ENCODE results near the gene PDE6A.

Gene PDE6A

DNA sequence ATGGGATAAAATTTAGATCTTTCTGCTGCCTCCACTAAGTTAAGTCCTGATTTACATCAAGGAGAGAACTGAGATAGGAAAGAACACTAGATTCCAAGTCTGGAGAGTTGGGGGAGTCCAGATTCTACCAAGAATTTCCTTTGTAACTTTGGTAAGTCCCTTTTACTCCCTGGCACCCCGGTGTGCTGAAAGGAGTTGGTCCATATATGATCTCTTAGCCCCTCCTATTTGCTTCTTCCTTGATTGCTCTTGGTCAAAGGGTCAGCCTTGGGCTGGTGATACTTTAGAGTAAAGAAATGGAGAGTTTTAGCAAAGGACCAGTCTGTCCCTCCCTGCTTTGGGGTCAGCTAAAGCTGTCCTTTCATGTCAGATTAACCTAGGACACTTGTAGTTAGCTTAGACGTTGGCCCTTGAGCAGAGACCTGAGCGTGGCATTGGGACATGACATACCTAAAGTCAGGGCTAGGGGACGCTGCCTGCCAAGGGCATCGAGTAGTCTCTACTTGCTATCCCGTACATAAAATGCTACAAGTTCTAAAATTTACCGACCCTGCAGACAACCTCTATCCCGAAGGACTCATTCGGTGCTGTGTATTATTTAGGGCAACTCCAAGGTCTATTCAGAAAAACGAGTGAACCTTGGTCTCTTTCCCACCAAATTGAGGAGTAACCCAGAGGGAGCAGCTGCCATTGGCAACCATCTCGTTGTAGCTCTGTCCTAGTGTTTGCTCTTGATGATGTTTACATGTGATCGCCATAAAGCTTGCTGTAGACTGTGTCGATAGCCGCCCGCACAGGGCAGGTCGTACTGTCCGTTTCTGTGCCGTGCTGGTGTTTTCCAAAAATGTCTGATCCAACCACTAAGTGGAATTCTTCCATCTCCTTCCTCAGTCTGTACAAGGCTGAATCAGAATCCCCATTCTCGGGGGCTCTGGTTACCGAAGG is 94.4 kb downstream of the PDE6A start:
- H3K4me3 ChIP-seq (ENCODE audit: low read length), result no peak overlapping the region
- DNase-seq (ENCODE audit: low read depth), result no peak
- TF ChIP-seq, protein P1, sequence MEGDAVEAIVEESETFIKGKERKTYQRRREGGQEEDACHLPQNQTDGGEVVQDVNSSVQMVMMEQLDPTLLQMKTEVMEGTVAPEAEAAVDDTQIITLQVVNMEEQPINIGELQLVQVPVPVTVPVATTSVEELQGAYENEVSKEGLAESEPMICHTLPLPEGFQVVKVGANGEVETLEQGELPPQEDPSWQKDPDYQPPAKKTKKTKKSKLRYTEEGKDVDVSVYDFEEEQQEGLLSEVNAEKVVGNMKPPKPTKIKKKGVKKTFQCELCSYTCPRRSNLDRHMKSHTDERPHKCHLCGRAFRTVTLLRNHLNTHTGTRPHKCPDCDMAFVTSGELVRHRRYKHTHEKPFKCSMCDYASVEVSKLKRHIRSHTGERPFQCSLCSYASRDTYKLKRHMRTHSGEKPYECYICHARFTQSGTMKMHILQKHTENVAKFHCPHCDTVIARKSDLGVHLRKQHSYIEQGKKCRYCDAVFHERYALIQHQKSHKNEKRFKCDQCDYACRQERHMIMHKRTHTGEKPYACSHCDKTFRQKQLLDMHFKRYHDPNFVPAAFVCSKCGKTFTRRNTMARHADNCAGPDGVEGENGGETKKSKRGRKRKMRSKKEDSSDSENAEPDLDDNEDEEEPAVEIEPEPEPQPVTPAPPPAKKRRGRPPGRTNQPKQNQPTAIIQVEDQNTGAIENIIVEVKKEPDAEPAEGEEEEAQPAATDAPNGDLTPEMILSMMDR (IDR thresholded peaks at IDR 0.05; ENCODE audit: insufficient read depth, low read depth, low read length, missing control alignments), result no peak

DNA sequence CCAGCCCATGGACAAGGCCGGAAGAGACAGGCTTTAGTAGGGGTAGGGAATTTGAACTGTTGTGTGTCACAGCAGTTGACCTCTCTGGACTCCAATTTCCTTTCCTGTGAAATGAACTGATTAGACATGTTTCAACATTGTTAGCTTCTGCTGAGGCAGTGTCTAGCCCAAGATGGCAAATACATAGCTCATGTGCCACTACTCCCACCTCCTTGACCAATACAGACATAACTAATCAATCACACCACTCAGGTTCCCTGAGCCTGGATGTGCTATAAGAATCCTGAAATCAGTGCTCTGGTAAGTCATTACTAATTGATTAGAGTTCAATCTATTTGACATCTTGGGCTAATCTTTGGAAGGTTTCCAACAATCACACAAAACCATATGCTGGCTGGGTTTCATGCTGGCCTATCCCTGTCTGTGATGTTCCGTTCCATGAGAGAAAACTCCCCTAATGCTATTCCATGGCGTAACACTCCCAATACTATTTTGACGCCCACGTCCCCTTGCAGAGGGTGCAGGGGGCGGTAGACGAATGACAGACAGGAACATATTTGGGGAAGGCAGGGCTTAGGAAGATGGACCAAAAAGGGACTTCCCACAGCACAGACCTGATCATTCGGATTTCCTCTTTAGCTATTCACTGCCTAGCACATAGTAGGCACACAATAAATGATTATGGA is 95.2 kb downstream of the PDE6A start:
- DNase-seq (ENCODE audit: low read depth), result no peak
- TF ChIP-seq, protein P1 (IDR thresholded peaks at IDR 0.05; ENCODE audit: insufficient read depth, low read depth, low read length, missing control alignments), result no peak
- H3K4me3 ChIP-seq (ENCODE audit: low read length), result no peak overlapping the region

DNA sequence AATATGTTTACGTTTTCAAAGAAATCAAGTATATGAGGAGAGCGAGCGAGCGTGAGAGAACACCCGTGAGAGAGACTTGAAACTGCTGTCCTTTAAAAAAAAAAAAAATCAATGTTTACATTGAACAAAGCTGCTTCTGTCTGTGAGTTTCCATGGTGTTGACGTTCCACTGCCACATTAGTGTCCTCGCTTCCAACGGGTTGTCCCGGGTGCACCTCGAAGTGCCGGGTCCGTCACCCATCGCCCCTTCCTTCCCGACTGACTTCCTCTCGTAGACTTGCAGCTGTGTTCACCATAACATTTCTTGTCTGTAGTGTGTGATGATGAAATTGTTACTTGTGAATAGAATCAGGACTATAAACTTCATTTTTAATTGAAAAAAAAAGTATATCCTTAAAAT is 97.0 kb downstream of the PDE6A start:
- TF ChIP-seq, protein P1 (IDR thresholded peaks at IDR 0.05; ENCODE audit: insufficient read depth, low read depth, low read length, missing control alignments), result no peak
- no peak overlapping the region for H3K4me3 ChIP-seq (ENCODE audit: low read length)
- no peak for DNase-seq (ENCODE audit: low read depth)

DNA sequence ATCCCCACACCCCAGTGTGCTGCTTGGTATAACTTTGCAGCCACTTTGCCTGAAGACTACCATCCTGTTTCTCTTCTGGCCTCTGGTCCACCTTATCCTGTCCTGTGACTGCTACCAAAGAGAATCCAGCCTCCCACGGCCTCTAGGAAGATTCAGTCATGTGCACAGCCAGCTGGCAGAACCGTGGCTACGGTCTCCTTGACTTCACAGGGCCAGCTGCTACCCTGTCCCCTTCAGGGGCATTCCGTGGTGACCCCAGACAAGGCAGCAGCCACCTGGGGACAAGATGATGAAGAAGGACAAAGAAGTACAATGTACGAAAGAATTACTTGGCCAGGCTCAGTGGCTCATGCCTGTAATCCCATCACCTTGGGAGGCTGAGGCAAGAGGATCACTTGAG is 98.6 kb downstream of the PDE6A start:
- TF ChIP-seq, protein P1 (IDR thresholded peaks at IDR 0.05; ENCODE audit: insufficient read depth, low read depth, low read length, missing control alignments), result no peak
- H3K4me3 ChIP-seq (ENCODE audit: low read length), result no peak overlapping the region
- DNase-seq (ENCODE audit: low read depth), result no peak

DNA sequence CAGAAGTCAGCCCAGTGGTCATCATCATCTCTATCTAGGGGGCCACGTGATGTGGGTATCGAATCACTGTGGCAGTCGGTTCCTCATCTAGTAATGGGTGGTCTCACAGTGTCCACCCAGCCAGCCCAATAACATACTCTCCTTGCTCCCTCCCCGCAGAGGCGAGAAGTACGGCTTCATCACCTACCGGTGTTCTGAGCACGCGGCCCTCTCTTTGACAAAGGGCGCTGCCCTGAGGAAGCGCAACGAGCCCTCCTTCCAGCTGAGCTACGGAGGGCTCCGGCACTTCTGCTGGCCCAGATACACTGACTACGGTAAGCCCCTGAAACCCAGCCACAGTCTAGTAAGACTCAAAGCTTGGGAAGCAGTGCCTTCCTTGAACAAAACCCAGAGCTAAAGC is 99.0 kb downstream of the PDE6A start:
- TF ChIP-seq, protein P1 (IDR thresholded peaks at IDR 0.05; ENCODE audit: insufficient read depth, low read depth, low read length, missing control alignments), result no peak
- H3K4me3 ChIP-seq (ENCODE audit: low read length), result no peak overlapping the region
- DNase-seq (ENCODE audit: low read depth), result no peak

DNA sequence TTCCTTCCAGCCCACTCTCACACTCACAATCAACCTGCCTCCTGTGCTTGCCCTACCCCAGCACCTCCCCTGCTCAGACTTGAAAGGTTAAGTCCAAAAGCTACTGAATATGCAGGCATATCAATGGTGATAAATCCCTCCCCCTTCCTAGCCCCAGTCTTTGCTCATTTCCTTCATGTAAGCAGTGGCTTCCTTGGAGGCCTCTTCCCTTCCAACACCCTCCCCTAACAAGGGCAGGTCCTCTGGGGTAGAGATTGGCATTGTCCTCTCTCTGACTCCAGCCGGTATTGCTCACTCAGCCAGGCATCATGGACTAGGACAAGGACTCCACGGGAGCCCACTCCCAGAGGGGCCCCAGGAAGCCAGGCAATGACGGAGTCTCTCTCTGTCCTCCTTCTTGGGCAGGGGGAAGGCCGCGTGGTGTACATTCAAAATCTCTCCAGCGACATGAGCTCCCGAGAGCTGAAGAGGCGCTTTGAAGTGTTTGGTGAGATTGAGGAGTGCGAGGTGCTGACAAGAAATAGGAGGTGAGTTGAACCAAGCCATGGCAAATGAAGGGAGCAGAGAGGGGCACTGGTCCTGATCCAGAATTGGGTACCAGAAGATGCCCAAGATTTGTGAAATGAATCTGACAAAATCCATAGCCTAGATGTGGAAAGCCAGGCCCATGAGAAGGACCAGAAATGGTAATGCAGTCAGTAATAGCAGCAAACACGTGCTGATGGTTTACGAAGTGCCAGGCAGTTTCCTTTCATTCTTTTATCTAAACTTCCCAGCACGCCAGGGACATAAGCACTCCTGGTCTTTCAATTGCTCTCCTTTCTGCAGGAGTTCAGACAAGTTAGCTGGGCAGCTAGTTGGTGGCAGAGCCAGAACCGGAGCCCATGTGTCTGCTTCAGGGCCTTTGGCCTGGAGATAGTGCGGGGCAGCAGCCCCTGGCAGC is 102.5 kb downstream of the PDE6A start:
- H3K4me3 ChIP-seq (ENCODE audit: low read length), result no peak overlapping the region
- DNase-seq (ENCODE audit: low read depth), result no peak
- TF ChIP-seq, protein P1 (IDR thresholded peaks at IDR 0.05; ENCODE audit: insufficient read depth, low read depth, low read length, missing control alignments), result no peak
